Measurements from ENCODE around the gene CDH2.

DNA sequence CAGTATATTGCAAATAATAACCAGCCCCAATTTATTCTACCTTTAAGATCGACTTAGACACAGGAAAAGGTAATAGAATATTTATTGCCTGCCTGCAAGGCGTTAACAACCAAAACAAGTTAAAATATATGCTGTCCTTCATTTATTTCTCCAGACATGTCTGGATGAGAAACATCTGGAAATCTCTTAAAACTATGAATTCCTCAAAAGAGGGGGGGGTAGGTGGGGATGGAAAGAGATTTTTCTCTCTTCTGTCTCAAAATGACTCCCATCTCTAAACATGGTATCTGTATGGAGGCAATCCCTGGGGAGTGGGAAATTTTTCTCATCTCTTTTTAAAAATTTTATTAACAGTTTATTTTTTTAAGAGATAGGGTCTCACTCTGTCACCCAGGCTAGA, 113.0 kb downstream of the CDH2 start:
- TF ChIP-seq, protein P1, sequence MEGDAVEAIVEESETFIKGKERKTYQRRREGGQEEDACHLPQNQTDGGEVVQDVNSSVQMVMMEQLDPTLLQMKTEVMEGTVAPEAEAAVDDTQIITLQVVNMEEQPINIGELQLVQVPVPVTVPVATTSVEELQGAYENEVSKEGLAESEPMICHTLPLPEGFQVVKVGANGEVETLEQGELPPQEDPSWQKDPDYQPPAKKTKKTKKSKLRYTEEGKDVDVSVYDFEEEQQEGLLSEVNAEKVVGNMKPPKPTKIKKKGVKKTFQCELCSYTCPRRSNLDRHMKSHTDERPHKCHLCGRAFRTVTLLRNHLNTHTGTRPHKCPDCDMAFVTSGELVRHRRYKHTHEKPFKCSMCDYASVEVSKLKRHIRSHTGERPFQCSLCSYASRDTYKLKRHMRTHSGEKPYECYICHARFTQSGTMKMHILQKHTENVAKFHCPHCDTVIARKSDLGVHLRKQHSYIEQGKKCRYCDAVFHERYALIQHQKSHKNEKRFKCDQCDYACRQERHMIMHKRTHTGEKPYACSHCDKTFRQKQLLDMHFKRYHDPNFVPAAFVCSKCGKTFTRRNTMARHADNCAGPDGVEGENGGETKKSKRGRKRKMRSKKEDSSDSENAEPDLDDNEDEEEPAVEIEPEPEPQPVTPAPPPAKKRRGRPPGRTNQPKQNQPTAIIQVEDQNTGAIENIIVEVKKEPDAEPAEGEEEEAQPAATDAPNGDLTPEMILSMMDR (IDR thresholded peaks at IDR 0.05): no peak
- TF ChIP-seq POLR2A (IDR thresholded peaks at IDR 0.05) (no peak), POLR2AphosphoS5 (IDR thresholded peaks at IDR 0.05) (no peak)

Data from suprapubic skin (tissue), 4 donors.